HepG2 (cell line): Measurements from ENCODE around the gene RTBDN. TPM values are rescaled to one million over a fixed set of nuclear protein-coding genes. Genes with fewer than 3 reads are reported as not detected.

ENCODE experiments used
- AFF4 ChIP-seq: sonication (generic); formaldehyde crosslinking; IDR thresholded peaks from 2 replicates; pipeline ENCODE4 v1.4.0; 2020; ENCODE audit warnings: missing genetic modification reagents
- ASH2L ChIP-seq: fragments of 300-600, 200-600 bp; sonication (generic); IDR thresholded peaks from 2 replicates; pipeline ENCODE4 v1.7.0; 2017; ENCODE audit warnings: low read depth, mild to moderate bottlenecking, moderate library complexity, mixed read lengths, low read length; ENCODE audit not compliant: insufficient read length
- CCDC6 ChIP-seq: sonication (generic); formaldehyde crosslinking; IDR thresholded peaks from 2 replicates; pipeline ENCODE4 v1.8.1; 2022; ENCODE audit warnings: mild to moderate bottlenecking, missing genetic modification reagents, moderate library complexity
- CSRNP2 ChIP-seq: sonication (generic); formaldehyde crosslinking; conservative IDR thresholded peaks from 2 replicates; pipeline ENCODE4 v1.8.0; 2022; ENCODE audit warnings: low read depth, missing genetic modification reagents
- ESRRA ChIP-seq: sonication (generic); formaldehyde crosslinking; IDR thresholded peaks from 2 replicates; pipeline ENCODE4 v1.5.1; 2020; ENCODE audit warnings: mild to moderate bottlenecking, low read depth, missing genetic modification reagents
- HNF1A ChIP-seq, 2 experiments: sonication (generic) in 1 of 2; formaldehyde crosslinking in 1 of 2; IDR thresholded peaks; 2 replicates each; pipeline versions ENCODE4 v1.4.0 to v1.6.1; 2016 to 2020; ENCODE audit warnings: borderline replicate concordance in 1 of 2, low read depth in 1 of 2, mild to moderate bottlenecking in 1 of 2, missing genetic modification reagents in 1 of 2
- JUND ChIP-seq: sonication (generic); formaldehyde crosslinking; IDR thresholded peaks from 2 replicates; pipeline ENCODE4 v1.8.0; 2022; ENCODE audit warnings: mild to moderate bottlenecking, missing genetic modification reagents
- NFYB ChIP-seq: sonication (generic); formaldehyde crosslinking; IDR thresholded peaks from 2 replicates; pipeline ENCODE4 v1.4.0; 2020; ENCODE audit warnings: missing genetic modification reagents
- NONO ChIP-seq, 2 experiments: fragments of 450-650 bp in 1 of 2; sonication (generic) in 1 of 2; formaldehyde crosslinking in 1 of 2; IDR thresholded peaks in 1 of 2; conservative IDR thresholded peaks in 1 of 2; 2 replicates each; pipeline versions ENCODE4 v1.6.1 to v1.8.0; 2017 to 2022; ENCODE audit warnings: mild to moderate bottlenecking in 1 of 2, missing genetic modification reagents in 1 of 2, moderate library complexity in 1 of 2
- SP140L ChIP-seq: sonication (generic); formaldehyde crosslinking; IDR thresholded peaks from 2 replicates; pipeline ENCODE4 v1.4.0; 2020; ENCODE audit warnings: missing genetic modification reagents, borderline replicate concordance
- SRY ChIP-seq: sonication (generic); formaldehyde crosslinking; IDR thresholded peaks from 2 replicates; pipeline ENCODE4 v1.8.0; 2022; ENCODE audit warnings: mild to moderate bottlenecking, missing genetic modification reagents
- ZNF136 ChIP-seq: sonication (generic); formaldehyde crosslinking; IDR thresholded peaks from 2 replicates; pipeline ENCODE4 v1.8.1; 2022; ENCODE audit warnings: low read depth, mild to moderate bottlenecking, moderate library complexity, missing genetic modification reagents
- ZNF282 ChIP-seq: fragments of 450-650 bp; IDR thresholded peaks from 2 replicates; pipeline ENCODE4 v1.6.1; 2018; ENCODE audit not compliant: partially characterized antibody
- ZSCAN12 ChIP-seq: sonication (generic); formaldehyde crosslinking; IDR thresholded peaks from 2 replicates; pipeline ENCODE4 v1.9.0; 2021; ENCODE audit warnings: mild to moderate bottlenecking, missing genetic modification reagents
- polyA plus RNA-seq, 8 experiments: library from polyadenylated mRNA; depleted of rRNA in 3 of 8; stranded (reverse) in 7 of 8; unstranded in 1 of 8; fragments of >200 nt; fragmentation: Illumina TruSeq in 4 of 8; extraction: Trizol in 4 of 8; gene quantifications; 2 replicates each; pipeline versions ENCODE4 v1.2.1 to v1.2.3, GENCODE V29; 2011 to 2016; ENCODE audit warnings: low read depth in 4 of 8, missing spikeins in 1 of 8, mixed read lengths in 1 of 8; ENCODE audit not compliant: insufficient read depth in 1 of 8
- total RNA-seq, 5 experiments: library from RNA; depleted of rRNA; stranded (reverse); fragments of >200 nt; fragmentation: Illumina TruSeq; extraction: Trizol; gene quantifications; 2 replicates each; pipeline ENCODE4 v1.2.3, GENCODE V29; 2016; ENCODE audit warnings: low read depth in 1 of 5
- TF ChIP-seq, protein P1 (sequence below): sonication (generic); formaldehyde crosslinking; IDR thresholded peaks from 2 replicates; pipeline ENCODE4 v1.5.0; 2020; ENCODE audit warnings: mild to moderate bottlenecking, missing genetic modification reagents

The RTBDN gene
- total and polyA plus RNA-seq, 2 of the 13 experiments (the other 11 are each of a cell fraction or from before 2014, with no cell fraction given) = 0.27 to 0.48 TPM

DNA sequence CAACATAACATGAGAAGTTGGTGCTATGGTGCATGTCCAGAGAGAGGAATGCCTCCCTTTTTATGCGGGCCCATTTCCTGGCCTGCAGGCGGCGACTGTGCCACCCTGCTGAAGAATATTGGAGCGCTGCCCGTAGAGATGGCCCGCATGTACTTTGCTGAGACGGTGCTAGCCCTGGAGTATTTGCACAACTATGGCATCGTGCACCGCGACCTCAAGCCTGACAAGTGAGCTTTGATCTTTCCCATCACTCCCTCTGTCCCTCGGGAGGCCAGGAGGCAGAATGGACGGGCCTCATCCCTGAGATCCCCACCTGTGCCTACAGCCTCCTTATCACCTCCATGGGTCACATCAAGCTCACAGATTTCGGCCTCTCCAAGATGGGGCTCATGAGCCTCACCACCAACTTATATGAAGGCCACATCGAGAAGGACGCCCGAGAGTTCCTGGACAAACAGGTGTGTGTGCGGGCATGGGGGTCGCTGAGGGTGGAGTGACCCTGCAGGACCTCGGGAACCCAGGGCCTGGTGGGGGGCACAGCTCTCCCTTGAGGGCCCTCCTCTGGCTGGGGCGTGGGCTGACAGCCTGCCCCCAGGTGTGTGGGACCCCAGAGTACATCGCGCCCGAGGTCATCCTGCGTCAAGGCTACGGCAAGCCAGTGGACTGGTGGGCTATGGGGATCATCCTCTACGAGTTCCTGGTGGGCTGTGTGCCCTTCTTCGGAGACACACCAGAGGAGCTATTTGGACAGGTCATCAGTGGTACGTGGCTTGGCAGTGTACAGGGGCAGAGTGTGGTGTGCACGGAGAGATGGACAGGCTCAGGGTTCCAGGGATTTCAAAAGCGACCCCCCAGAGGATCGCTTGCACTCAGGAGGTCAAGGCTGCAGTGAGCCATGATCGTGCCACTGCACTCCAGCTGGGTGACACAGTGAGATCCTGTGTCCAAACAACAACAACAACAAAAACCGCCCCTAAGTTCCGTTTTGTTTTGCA lies 30.6 kb upstream of the RTBDN start (continued):
- TF ChIP-seq SP140L (CRISPR knock-in tag) (no peak), ZNF282 (no peak), NONO (IDR thresholded peaks at IDR 0.05) (no peak), NONO (CRISPR knock-in tag; conservative IDR thresholded peaks at IDR 0.05) (no peak), CSRNP2 (no peak), AFF4 (CRISPR knock-in tag) (no peak), ZNF136 (CRISPR knock-in tag) (no peak), ASH2L (no peak), JUND (CRISPR knock-in tag) (no peak), ESRRA (CRISPR knock-in tag) (no peak), ZSCAN12 (CRISPR knock-in tag) (no peak), HNF1A (IDR thresholded peaks at IDR 0.05; ENCODE audit: low read depth) (no peak), HNF1A (CRISPR knock-in tag; IDR thresholded peaks at IDR 0.05; ENCODE audit: borderline replicate concordance) (no peak), SRY (CRISPR knock-in tag) (no peak), CCDC6 (no peak), NFYB (CRISPR knock-in tag) (no peak)
- TF ChIP-seq, protein P1, sequence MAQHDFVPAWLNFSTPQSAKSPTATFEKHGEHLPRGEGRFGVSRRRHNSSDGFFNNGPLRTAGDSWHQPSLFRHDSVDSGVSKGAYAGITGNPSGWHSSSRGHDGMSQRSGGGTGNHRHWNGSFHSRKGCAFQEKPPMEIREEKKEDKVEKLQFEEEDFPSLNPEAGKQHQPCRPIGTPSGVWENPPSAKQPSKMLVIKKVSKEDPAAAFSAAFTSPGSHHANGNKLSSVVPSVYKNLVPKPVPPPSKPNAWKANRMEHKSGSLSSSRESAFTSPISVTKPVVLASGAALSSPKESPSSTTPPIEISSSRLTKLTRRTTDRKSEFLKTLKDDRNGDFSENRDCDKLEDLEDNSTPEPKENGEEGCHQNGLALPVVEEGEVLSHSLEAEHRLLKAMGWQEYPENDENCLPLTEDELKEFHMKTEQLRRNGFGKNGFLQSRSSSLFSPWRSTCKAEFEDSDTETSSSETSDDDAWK (CRISPR knock-in tag) = no peak
